HG02588 (cell line): ENCODE measurements around the gene OBSCN.

ENCODE experiments used
- ATAC-seq: cut with Tn5 transposase; IDR thresholded peaks from one replicate; pipeline ENCODE4 v1.9.1; 2021; ENCODE audit warnings: mild to moderate bottlenecking, moderate library complexity; ENCODE audit not compliant: unreplicated experiment

The OBSCN gene

DNA sequence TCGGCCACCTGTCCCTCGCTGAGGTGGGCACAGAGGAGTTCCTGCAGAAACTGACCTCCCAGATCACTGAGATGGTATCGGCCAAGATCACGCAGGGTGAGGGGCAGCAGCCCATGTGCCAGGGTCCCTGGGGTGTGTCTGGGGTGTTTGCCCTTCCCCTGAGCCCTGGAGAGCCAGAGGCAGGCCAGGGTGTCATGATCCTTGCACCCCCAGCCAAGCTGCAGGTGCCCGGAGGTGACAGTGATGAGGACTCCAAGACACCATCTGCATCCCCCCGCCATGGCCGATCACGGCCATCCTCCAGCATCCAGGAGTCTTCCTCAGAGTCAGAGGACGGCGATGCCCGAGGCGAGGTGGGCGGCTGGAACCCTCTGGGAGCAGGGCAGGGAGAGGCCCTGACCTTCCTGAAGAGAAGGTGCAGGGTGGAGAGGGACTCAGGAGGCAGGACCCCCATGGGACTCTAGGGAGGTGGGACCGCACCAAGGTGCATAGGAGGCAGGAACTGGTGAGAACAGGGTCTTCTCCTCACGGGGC is 129.3 kb downstream of the OBSCN start:
- ATAC-seq: no peak

GRCh38 chr1:228337711-228338520 is 130.1 kb downstream of the OBSCN start:
- no peak for ATAC-seq

- no peak for ATAC-seq
Observed at GRCh38 chr1:228338521-228339051, 130.7 kb downstream of the OBSCN start.

- ATAC-seq: no peak
Observed at GRCh38 chr1:228339059-228339704, 131.3 kb downstream of the OBSCN start.

GRCh38 chr1:228339766-228340685 is 132.2 kb downstream of the OBSCN start:
- no peak for ATAC-seq

DNA sequence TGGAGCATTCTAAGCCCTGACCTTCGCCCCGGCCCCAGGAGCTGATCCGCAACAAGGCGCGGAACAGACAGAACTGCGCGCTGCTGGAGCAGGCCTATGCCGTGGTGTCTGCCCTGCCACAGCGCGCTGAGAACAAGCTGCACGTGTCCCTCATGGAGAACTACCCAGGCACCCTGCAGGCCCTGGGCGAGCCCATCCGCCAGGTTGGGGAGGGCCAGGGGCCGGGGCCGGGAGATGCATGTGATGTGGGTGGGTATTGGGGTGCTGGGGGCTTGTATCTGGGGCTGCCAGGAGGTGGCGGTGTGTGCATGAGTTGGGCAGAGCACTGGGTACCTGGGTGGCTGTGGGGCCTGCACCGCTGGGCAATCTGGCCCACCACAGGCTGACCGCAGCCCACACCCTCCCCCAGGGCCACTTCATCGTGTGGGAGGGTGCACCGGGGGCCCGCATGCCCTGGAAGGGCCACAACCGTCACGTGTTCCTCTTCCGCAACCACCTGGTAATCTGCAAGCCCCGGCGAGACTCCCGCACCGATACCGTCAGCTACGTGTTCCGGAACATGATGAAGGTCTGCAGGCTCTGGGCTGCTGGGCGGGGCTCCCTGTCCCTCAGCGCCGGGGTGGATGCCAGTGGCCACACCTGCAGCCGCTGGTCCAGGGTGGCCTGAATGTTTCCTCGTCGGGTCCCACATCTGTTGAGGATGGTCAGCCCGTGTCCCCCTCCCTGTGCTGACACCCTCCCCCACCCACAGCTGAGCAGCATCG is 133.0 kb downstream of the OBSCN start:
- ATAC-seq: no peak

GRCh38 chr1:228341450-228341813 is 133.6 kb downstream of the OBSCN start:
- ATAC-seq: no peak

- ATAC-seq: no peak
Observed at GRCh38 chr1:228341814-228342626, 134.2 kb downstream of the OBSCN start.

DNA sequence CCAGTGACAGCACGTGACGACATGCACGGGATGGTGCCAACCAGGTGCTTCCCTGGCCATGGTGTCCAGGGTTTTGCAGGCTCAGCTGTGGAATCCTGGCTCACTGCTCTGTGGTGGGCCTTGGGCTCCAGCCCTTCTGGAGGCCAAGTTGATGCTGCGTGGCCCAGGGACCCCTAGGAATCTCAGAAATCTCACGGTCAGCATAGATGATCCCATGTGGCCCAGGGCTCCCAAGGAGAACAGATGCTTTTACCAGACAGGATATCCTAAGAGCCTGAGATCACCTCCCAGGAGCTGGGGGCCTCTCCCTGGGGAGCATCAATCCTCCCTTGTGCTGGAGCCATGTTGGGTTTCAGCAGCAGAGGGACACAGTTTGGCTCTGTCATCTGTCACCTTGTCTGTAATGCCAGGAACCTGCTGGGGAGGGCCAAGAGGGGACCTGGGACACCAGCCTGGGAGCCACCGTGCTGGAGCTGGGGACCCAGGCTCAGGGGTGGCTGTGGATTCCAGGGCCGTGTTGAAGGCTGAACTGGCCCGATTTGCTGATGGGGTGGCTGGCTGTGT is 134.9 kb downstream of the OBSCN start:
- no peak for ATAC-seq

GRCh38 chr1:228343191-228343661 is 135.4 kb downstream of the OBSCN start:
- ATAC-seq: no peak

GRCh38 chr1:228344631-228345072 is 136.8 kb downstream of the OBSCN start:
- ATAC-seq: no peak

GRCh38 chr1:228345201-228345930 is 137.5 kb downstream of the OBSCN start:
- ATAC-seq: no peak

DNA sequence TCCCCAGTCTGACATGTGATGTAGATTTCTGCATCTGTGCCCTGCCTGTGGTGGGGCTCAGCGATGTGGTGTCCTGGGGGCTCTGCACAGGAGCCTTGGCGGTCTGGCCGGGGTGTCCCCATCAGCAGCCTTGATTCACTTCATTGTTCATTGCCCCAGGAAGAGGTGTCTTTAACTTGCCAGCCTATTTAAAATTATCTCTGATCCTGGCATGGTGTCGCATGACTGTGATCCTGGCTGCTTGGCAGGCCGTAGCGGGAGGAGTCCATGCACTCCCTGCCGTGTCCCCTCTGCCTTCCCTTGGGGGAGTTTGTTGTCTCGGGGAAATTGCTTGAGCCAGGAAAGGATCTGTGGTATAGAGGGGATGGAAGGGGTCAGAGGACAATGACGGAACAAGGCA is 138.9 kb downstream of the OBSCN start:
- no peak for ATAC-seq

DNA sequence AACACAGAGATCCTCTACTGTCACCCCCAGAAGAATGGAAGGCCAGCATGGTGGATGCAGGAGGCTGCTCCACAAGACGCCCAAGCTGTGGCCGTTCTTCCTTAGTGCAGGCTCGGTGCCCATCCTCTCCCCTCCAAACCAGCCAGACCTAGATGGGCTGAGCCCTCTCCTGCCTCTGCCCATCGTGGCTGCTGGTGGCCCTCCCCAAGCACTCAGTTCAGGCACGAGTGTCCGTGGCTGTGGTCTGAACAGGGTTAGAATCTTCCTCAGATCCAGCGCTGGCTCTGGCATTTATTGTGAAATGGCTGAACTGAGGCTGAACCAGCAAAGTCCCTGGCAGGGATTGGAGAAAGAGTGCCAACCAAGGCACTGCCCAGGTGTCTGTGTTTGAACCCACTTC is 139.3 kb downstream of the OBSCN start:
- ATAC-seq: no peak

- no peak for ATAC-seq
Observed at GRCh38 chr1:228348708-228349467, 141.0 kb downstream of the OBSCN start.

GRCh38 chr1:228349701-228350171 is 141.9 kb downstream of the OBSCN start:
- ATAC-seq: no peak

- ATAC-seq: no peak
Observed at GRCh38 chr1:228350179-228350742, 142.4 kb downstream of the OBSCN start.
